ENCODE data around the gene UBE2D3. TPM values are rescaled to one million over a fixed set of nuclear protein-coding genes. Genes with fewer than 3 reads are reported as not detected.
A peak's percentile ranks its signal among the peaks of the same experiment; 100 is the strongest.

Gene UBE2D3
- total RNA-seq, 1 experiment from 2014 or later = 191 TPM

DNA sequence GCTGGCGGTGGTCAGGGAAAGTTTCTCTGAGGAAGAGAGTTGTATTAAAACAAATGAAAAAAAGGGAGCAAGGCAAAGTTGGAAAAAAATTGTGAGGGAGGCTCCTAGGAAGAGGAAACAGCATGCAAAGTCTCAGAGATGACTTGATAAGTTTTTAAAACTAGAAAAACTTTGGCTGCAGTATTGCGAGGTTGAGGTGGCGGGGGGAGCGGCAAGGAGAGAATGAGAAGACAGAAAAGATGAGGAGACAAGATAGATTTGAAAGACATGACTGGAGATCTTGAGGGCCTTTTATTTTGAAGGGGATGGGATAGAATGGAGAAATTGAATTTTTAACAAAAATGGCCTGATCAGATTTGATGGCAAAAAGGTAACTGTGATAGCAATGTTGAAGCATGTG is 4.8 kb upstream of the UBE2D3 start:
- no peak for ATAC-seq
- intact Hi-C loops (cut with micrococcal nuclease; ENCODE audit: unreplicated experiment) (loop anchor here (5.0 kb wide), 1 partner anchor 35 kb away; the partner anchor contains the start of gene CISD2), in situ Hi-C loops (cut with HindIII; ENCODE audit: low pct_unique_long_range_greater_than_20kb, low sequenced_read_pairs) (no loop called here)
- Histone ChIP-seq H3K27ac (ENCODE audit: low read length) (no peak overlapping the region), H3K27me3 (ENCODE audit: control insufficient read depth, insufficient read depth, low read length) (no peaks in the 10 kb centered on the region), H3K4me1 (ENCODE audit: control insufficient read depth, insufficient read depth, low read length) (peaks cover 6% of the 10 kb centered on the region; the same call in 1 of the 2 replicates), H3K4me3 (ENCODE audit: low read depth in 2 of 2, low read length in 2 of 2) (no peak overlapping the region), H3K36me3 (ENCODE audit: control insufficient read depth, insufficient read depth, low read length) (peaks cover 1% of the 10 kb centered on the region; the same call in 1 of the 2 replicates), H3K9me3 (ENCODE audit: control insufficient read depth, insufficient read depth, low read depth, low read length) (no peaks in the 10 kb centered on the region)
- TF ChIP-seq, protein P1, sequence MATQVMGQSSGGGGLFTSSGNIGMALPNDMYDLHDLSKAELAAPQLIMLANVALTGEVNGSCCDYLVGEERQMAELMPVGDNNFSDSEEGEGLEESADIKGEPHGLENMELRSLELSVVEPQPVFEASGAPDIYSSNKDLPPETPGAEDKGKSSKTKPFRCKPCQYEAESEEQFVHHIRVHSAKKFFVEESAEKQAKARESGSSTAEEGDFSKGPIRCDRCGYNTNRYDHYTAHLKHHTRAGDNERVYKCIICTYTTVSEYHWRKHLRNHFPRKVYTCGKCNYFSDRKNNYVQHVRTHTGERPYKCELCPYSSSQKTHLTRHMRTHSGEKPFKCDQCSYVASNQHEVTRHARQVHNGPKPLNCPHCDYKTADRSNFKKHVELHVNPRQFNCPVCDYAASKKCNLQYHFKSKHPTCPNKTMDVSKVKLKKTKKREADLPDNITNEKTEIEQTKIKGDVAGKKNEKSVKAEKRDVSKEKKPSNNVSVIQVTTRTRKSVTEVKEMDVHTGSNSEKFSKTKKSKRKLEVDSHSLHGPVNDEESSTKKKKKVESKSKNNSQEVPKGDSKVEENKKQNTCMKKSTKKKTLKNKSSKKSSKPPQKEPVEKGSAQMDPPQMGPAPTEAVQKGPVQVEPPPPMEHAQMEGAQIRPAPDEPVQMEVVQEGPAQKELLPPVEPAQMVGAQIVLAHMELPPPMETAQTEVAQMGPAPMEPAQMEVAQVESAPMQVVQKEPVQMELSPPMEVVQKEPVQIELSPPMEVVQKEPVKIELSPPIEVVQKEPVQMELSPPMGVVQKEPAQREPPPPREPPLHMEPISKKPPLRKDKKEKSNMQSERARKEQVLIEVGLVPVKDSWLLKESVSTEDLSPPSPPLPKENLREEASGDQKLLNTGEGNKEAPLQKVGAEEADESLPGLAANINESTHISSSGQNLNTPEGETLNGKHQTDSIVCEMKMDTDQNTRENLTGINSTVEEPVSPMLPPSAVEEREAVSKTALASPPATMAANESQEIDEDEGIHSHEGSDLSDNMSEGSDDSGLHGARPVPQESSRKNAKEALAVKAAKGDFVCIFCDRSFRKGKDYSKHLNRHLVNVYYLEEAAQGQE (IDR thresholded peaks at IDR 0.05; ENCODE audit: insufficient read depth in 1 of 2, low read depth in 2 of 2, low read length in 1 of 2) = no peak
- ChIA-PET CTCF (no interaction called here), POLR2A (no interaction called here)
- DNase-seq (ENCODE audit: low read depth, low spot score) = no peak
- no TSS peak for BruUV-seq (replicated peaks)

DNA sequence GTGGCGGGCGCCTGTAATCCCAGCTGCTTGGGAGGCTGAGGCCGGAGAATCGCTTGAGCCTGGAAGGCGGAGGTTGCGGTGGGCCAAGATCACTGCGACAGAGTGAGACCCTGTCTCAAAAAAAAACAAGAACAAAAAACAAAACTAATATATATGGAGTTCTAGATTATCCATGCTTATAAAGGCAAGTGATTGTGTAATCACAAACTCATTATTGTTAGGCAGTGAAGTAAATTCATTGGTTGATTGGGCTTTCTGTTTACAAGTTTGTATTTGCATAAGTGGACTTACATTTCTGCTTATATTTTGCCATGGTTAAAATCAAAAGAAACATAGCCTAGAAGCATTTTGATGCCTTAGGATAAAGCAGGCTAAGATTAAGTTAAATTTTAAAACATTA is 2.5 kb upstream of the UBE2D3 start:
- ChIA-PET POLR2A (no interaction called here), CTCF (no interaction called here)
- Histone ChIP-seq H3K9me3 (ENCODE audit: control insufficient read depth, insufficient read depth, low read depth, low read length) (no peaks in the 10 kb centered on the region), H3K4me3 (ENCODE audit: low read depth in 2 of 2, low read length in 2 of 2) (no peak overlapping the region), H3K4me1 (ENCODE audit: control insufficient read depth, insufficient read depth, low read length) (peaks cover 6% of the 10 kb centered on the region; the same call in 1 of the 2 replicates), H3K27ac (ENCODE audit: low read length) (peak overlapping the region; percentile 97; the same call in 1 of the 2 replicates), H3K36me3 (ENCODE audit: control insufficient read depth, insufficient read depth, low read length) (peaks cover 19% of the 10 kb centered on the region), H3K27me3 (ENCODE audit: control insufficient read depth, insufficient read depth, low read length) (no peaks in the 10 kb centered on the region)
- BruUV-seq (replicated peaks) = no TSS peak
- TF ChIP-seq POLR2AphosphoS5 (IDR thresholded peaks at IDR 0.05; ENCODE audit: low read depth, low read length) (no peak), TCF7L2 (IDR thresholded peaks at IDR 0.05; ENCODE audit: low read depth, low read length) (no peak), SIN3A (IDR thresholded peaks at IDR 0.05; ENCODE audit: borderline replicate concordance, insufficient read depth, low read depth, low read length) (no peak)
- TF ChIP-seq, protein P1 (IDR thresholded peaks at IDR 0.05; ENCODE audit: insufficient read depth in 1 of 2, low read depth in 2 of 2, low read length in 1 of 2) = no peak
- DNase-seq (ENCODE audit: low read depth, low spot score) (no peak), ATAC-seq (no peak)
- intact Hi-C loops (cut with micrococcal nuclease; ENCODE audit: unreplicated experiment) = loop anchor here (5.0 kb wide), 1 partner anchor 37 kb away; the partner anchor contains the start of gene CISD2
- in situ Hi-C loops (cut with HindIII; ENCODE audit: low pct_unique_long_range_greater_than_20kb, low sequenced_read_pairs) = no loop called here

DNA sequence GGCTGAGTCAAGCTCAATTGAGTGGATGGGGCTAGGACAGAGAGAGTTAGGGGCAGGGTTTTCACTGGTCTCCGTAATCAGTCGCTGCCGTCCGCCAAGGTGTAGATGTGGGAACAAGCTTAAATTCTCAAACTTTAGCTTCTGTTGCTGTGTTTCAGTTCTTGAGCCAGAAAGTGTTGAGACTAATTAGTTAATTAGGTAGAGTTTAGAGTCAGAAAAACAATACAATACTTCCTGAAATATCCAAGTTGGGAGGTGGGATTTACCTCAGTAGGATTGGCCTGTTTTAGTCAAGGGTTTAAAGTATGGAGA is 1.1 kb upstream of the UBE2D3 start:
- in situ Hi-C loops (cut with HindIII; ENCODE audit: low pct_unique_long_range_greater_than_20kb, low sequenced_read_pairs) (no loop called here), intact Hi-C loops (cut with micrococcal nuclease; ENCODE audit: unreplicated experiment) (no loop called here)
- ATAC-seq = no peak; the same call in 1 of the 2 replicates
- Histone ChIP-seq H3K27ac (ENCODE audit: low read length) (peak overlapping the region; percentile 97), H3K4me3 (ENCODE audit: low read depth in 2 of 2, low read length in 2 of 2) (peak overlapping the region; percentile 89 to 96), H3K9me3 (ENCODE audit: control insufficient read depth, insufficient read depth, low read depth, low read length) (no peaks in the 10 kb centered on the region), H3K36me3 (ENCODE audit: control insufficient read depth, insufficient read depth, low read length) (peaks cover 23% of the 10 kb centered on the region), H3K4me1 (ENCODE audit: control insufficient read depth, insufficient read depth, low read length) (peaks cover 13% of the 10 kb centered on the region), H3K27me3 (ENCODE audit: control insufficient read depth, insufficient read depth, low read length) (no peaks in the 10 kb centered on the region)
- TF ChIP-seq TCF7L2 (IDR thresholded peaks at IDR 0.05; ENCODE audit: low read depth, low read length) (no peak), SIN3A (IDR thresholded peaks at IDR 0.05; ENCODE audit: borderline replicate concordance, insufficient read depth, low read depth, low read length) (no peak), CTCF (IDR thresholded peaks at IDR 0.05) (no peak), POLR2AphosphoS5 (IDR thresholded peaks at IDR 0.05; ENCODE audit: low read depth, low read length) (no peak)
- TF ChIP-seq, protein P1 (IDR thresholded peaks at IDR 0.05; ENCODE audit: insufficient read depth in 1 of 2, low read depth in 2 of 2, low read length in 1 of 2) = no peak
- no peak for DNase-seq (ENCODE audit: low read depth, low spot score)
- ChIA-PET CTCF (interaction anchor here (0.6 kb wide), 1 partner anchor 208 kb away, joined by 3 read pairs; no protein-coding TSS in a partner anchor), POLR2A (interaction anchor here (0.6 to 2.4 kb wide), 4 partner anchors 11 to 208 kb away, joined by 3 to 23 read pairs (median 3); partner anchors contain the start of gene CISD2)
- TSS peak; percentile 95 for BruUV-seq (replicated peaks)
